Measurements from ENCODE around the gene SOCS6. TPM values are rescaled to one million over a fixed set of nuclear protein-coding genes. Genes with fewer than 3 reads are reported as not detected.

Gene SOCS6
- total RNA-seq, 1 experiment from 2014 or later, result 15.5 TPM

GRCh38 chr18:70326255-70326654, 37.4 kb downstream of the SOCS6 start:
- intact Hi-C loops (cut with micrococcal nuclease; ENCODE audit: unreplicated experiment), result no loop called here
- H3K4me1 ChIP-seq (ENCODE audit: insufficient read depth, low read length, poor library complexity, severe bottlenecking), result no peaks in the 10 kb centered on the region
- no peak for DNase-seq (ENCODE audit: low spot score)
- no peak overlapping the region for H3K27ac ChIP-seq (ENCODE audit: low read depth, low read length, poor library complexity, severe bottlenecking)
- ChIA-PET POLR2A (ENCODE audit: low non-redundant PET) (no interaction called here), CTCF (no interaction called here)
- no TSS peak for BruUV-seq (replicated peaks)
- H3K36me3 ChIP-seq (ENCODE audit: insufficient read depth, low read length, poor library complexity, severe bottlenecking), result peaks cover 7% of the 10 kb centered on the region
- no peaks in the 10 kb centered on the region for H3K27me3 ChIP-seq (replicated peaks; ENCODE audit: insufficient read depth, low read depth, low read length, poor library complexity)
- no peaks in the 10 kb centered on the region for H3K9me3 ChIP-seq (ENCODE audit: low read depth, low read length, poor library complexity, severe bottlenecking)
- H3K4me3 ChIP-seq (ENCODE audit: low read depth, low read length, poor library complexity, severe bottlenecking), result no peak overlapping the region
- TF ChIP-seq EZH2 (IDR thresholded peaks at IDR 0.05; ENCODE audit: borderline replicate concordance, low read depth, low read length, poor library complexity, severe bottlenecking), result no peak

- no TSS peak for BruUV-seq (replicated peaks)
- Histone ChIP-seq H3K27me3 (replicated peaks; ENCODE audit: insufficient read depth, low read depth, low read length, poor library complexity) (no peaks in the 10 kb centered on the region), H3K27ac (ENCODE audit: low read depth, low read length, poor library complexity, severe bottlenecking) (no peak overlapping the region), H3K4me3 (ENCODE audit: low read depth, low read length, poor library complexity, severe bottlenecking) (no peak overlapping the region), H3K36me3 (ENCODE audit: insufficient read depth, low read length, poor library complexity, severe bottlenecking) (peaks cover 7% of the 10 kb centered on the region), H3K4me1 (ENCODE audit: insufficient read depth, low read length, poor library complexity, severe bottlenecking) (no peaks in the 10 kb centered on the region), H3K9me3 (ENCODE audit: low read depth, low read length, poor library complexity, severe bottlenecking) (no peaks in the 10 kb centered on the region)
- TF ChIP-seq CTCF (conservative IDR thresholded peaks at IDR 0.05; ENCODE audit: low read depth, low read length), result no peak
- TF ChIP-seq EZH2 (IDR thresholded peaks at IDR 0.05; ENCODE audit: borderline replicate concordance, low read depth, low read length, poor library complexity, severe bottlenecking), result no peak
- ChIA-PET CTCF (no interaction called here), POLR2A (ENCODE audit: low non-redundant PET) (no interaction called here)
- intact Hi-C loops (cut with micrococcal nuclease; ENCODE audit: unreplicated experiment), result no loop called here
- DNase-seq (ENCODE audit: low spot score), result no peak
Observed at GRCh38 chr18:70328169-70328568, 39.3 kb downstream of the SOCS6 start.

GRCh38 chr18:70329071-70329470, 40.2 kb downstream of the SOCS6 start:
- TF ChIP-seq CTCF (conservative IDR thresholded peaks at IDR 0.05; ENCODE audit: low read depth, low read length) (no peak), EZH2 (IDR thresholded peaks at IDR 0.05; ENCODE audit: borderline replicate concordance, low read depth, low read length, poor library complexity, severe bottlenecking) (no peak)
- Histone ChIP-seq H3K27me3 (replicated peaks; ENCODE audit: insufficient read depth, low read depth, low read length, poor library complexity) (no peaks in the 10 kb centered on the region), H3K9me3 (ENCODE audit: low read depth, low read length, poor library complexity, severe bottlenecking) (no peaks in the 10 kb centered on the region), H3K4me3 (ENCODE audit: low read depth, low read length, poor library complexity, severe bottlenecking) (no peak overlapping the region), H3K27ac (ENCODE audit: low read depth, low read length, poor library complexity, severe bottlenecking) (no peak overlapping the region), H3K4me1 (ENCODE audit: insufficient read depth, low read length, poor library complexity, severe bottlenecking) (no peaks in the 10 kb centered on the region), H3K36me3 (ENCODE audit: insufficient read depth, low read length, poor library complexity, severe bottlenecking) (peaks cover 7% of the 10 kb centered on the region)
- BruUV-seq (replicated peaks), result no TSS peak
- POLR2A ChIA-PET (ENCODE audit: low non-redundant PET), result no interaction called here
- DNase-seq (ENCODE audit: low spot score), result no peak
- CTCF ChIA-PET, result no interaction called here
- intact Hi-C loops (cut with micrococcal nuclease; ENCODE audit: unreplicated experiment), result no loop called here

GRCh38 chr18:70330887-70331286, 42.0 kb downstream of the SOCS6 start:
- H3K27ac ChIP-seq (ENCODE audit: low read depth, low read length, poor library complexity, severe bottlenecking), result no peak overlapping the region
- DNase-seq (ENCODE audit: low spot score), result no peak
- no peaks in the 10 kb centered on the region for H3K4me1 ChIP-seq (ENCODE audit: insufficient read depth, low read length, poor library complexity, severe bottlenecking)
- ChIA-PET POLR2A (ENCODE audit: low non-redundant PET) (no interaction called here), CTCF (no interaction called here)
- no peaks in the 10 kb centered on the region for H3K36me3 ChIP-seq (ENCODE audit: insufficient read depth, low read length, poor library complexity, severe bottlenecking)
- BruUV-seq (replicated peaks), result no TSS peak
- no peak overlapping the region for H3K4me3 ChIP-seq (ENCODE audit: low read depth, low read length, poor library complexity, severe bottlenecking)
- TF ChIP-seq CTCF (conservative IDR thresholded peaks at IDR 0.05; ENCODE audit: low read depth, low read length) (no peak), EZH2 (IDR thresholded peaks at IDR 0.05; ENCODE audit: borderline replicate concordance, low read depth, low read length, poor library complexity, severe bottlenecking) (no peak)
- H3K9me3 ChIP-seq (ENCODE audit: low read depth, low read length, poor library complexity, severe bottlenecking), result peaks cover 7% of the 10 kb centered on the region
- no peaks in the 10 kb centered on the region for H3K27me3 ChIP-seq (replicated peaks; ENCODE audit: insufficient read depth, low read depth, low read length, poor library complexity)
- intact Hi-C loops (cut with micrococcal nuclease; ENCODE audit: unreplicated experiment), result no loop called here
